ENCODE results near the gene KCNK1.

KCNK1 gene

DNA sequence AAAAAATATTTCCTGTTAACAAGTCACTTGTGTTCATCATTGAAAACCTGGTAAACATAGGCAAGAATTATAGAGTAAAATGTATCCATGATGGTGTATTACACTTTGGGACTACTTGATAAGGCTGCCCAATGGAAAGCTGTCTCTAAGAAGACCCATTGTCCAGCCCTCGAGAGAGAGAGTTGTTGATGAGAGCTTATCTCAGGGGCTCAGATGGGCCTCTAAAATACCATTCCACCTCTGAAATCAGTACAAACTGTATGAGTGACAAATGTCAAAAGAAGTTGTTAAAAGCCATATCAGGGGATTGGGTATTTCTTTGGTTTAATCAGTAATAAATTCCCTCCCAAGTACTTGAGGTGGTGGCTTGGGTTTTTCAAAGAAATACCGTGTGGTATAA lies 96.1 kb downstream of the KCNK1 start:
- Histone ChIP-seq H3K36me3 (no peaks in the 10 kb centered on the region), H3K9me3 (no peaks in the 10 kb centered on the region), H3K27me3 (no peaks in the 10 kb centered on the region), H3K4me3 (ENCODE audit: low read depth, low read length) (no peak overlapping the region), H3K4me1 (no peaks in the 10 kb centered on the region)
- TF ChIP-seq, protein P1, sequence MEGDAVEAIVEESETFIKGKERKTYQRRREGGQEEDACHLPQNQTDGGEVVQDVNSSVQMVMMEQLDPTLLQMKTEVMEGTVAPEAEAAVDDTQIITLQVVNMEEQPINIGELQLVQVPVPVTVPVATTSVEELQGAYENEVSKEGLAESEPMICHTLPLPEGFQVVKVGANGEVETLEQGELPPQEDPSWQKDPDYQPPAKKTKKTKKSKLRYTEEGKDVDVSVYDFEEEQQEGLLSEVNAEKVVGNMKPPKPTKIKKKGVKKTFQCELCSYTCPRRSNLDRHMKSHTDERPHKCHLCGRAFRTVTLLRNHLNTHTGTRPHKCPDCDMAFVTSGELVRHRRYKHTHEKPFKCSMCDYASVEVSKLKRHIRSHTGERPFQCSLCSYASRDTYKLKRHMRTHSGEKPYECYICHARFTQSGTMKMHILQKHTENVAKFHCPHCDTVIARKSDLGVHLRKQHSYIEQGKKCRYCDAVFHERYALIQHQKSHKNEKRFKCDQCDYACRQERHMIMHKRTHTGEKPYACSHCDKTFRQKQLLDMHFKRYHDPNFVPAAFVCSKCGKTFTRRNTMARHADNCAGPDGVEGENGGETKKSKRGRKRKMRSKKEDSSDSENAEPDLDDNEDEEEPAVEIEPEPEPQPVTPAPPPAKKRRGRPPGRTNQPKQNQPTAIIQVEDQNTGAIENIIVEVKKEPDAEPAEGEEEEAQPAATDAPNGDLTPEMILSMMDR (IDR thresholded peaks at IDR 0.05; ENCODE audit: low read depth, low read length): no peak
- no peak for DNase-seq

DNA sequence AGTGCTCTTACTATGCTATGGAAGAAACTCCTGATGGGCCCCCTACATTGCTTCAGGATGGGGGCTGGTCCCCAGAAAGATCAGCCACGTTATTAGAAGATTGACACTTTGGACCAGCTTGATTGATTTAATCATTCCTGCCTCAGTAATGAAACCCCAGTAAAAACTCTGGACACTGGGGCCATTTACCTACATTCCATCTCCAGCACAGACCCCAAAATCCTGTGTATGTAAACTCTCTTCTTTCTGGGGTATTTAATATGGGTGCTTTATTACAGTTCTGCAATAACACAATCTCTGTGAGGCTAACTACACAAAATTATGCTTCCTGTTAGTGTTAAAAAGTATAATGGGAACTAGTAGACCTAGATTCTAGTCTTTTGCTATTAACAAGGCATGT lies 96.6 kb downstream of the KCNK1 start:
- TF ChIP-seq, protein P1 (IDR thresholded peaks at IDR 0.05; ENCODE audit: low read depth, low read length): no peak
- Histone ChIP-seq H3K4me1 (no peaks in the 10 kb centered on the region), H3K36me3 (no peaks in the 10 kb centered on the region), H3K9me3 (no peaks in the 10 kb centered on the region), H3K27me3 (no peaks in the 10 kb centered on the region), H3K4me3 (ENCODE audit: low read depth, low read length) (no peak overlapping the region)
- no peak for DNase-seq

DNA sequence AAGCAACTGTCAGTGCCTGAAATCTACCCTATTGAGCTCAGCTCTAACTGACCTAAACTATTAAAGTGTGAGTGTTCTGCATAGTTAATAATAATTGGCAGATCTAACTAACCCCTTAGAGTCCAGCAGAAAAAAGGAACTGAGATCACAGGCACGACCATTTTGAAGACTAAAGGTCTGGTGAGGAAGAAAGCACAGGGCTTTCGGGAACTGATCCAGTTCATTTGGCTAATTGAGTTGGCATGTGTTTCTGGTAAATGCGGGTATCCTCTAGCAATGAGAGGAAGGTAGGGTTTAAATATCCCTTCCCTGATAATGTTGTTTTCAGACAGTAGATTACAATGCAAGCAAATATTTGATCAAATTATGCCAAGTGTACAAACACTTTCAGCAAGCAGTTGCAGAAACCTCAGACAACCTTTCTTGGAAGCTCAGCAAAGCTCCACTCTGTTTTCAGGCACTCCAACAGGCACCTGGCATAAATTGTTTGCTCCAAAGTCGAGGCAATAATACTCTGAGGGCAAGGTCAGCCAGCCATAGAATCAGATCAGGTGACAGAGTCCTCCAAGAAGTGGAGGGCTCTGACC lies 100.8 kb downstream of the KCNK1 start:
- H3K27me3 ChIP-seq: no peaks in the 10 kb centered on the region
- TF ChIP-seq, protein P1 (IDR thresholded peaks at IDR 0.05; ENCODE audit: low read depth, low read length): no peak
- no peaks in the 10 kb centered on the region for H3K9me3 ChIP-seq
- H3K36me3 ChIP-seq: no peaks in the 10 kb centered on the region
- H3K4me1 ChIP-seq: no peaks in the 10 kb centered on the region
- DNase-seq: no peak
- no peak overlapping the region for H3K4me3 ChIP-seq (ENCODE audit: low read depth, low read length)

- H3K27me3 ChIP-seq: no peaks in the 10 kb centered on the region
- no peaks in the 10 kb centered on the region for H3K36me3 ChIP-seq
- H3K4me1 ChIP-seq: no peaks in the 10 kb centered on the region
- no peak overlapping the region for H3K4me3 ChIP-seq (ENCODE audit: low read depth, low read length)
- no peaks in the 10 kb centered on the region for H3K9me3 ChIP-seq
- TF ChIP-seq, protein P1 (IDR thresholded peaks at IDR 0.05; ENCODE audit: low read depth, low read length): no peak
- no peak for DNase-seq
These were observed 104.2 kb downstream of the KCNK1 start for GRCh38 chr1:233718057-233718456.

GRCh38 chr1:233719655-233720341 lies 105.9 kb downstream of the KCNK1 start:
- Histone ChIP-seq H3K27me3 (no peaks in the 10 kb centered on the region), H3K4me1 (no peaks in the 10 kb centered on the region), H3K36me3 (no peaks in the 10 kb centered on the region), H3K4me3 (ENCODE audit: low read depth, low read length) (no peak overlapping the region), H3K9me3 (no peaks in the 10 kb centered on the region; the same call in 1 of the 2 replicates)
- TF ChIP-seq, protein P1 (IDR thresholded peaks at IDR 0.05; ENCODE audit: low read depth, low read length): no peak
- no peak for DNase-seq

GRCh38 chr1:233721004-233721595 lies 107.2 kb downstream of the KCNK1 start:
- H3K36me3 ChIP-seq: no peaks in the 10 kb centered on the region
- H3K4me3 ChIP-seq (ENCODE audit: low read depth, low read length): no peak overlapping the region
- TF ChIP-seq, protein P1 (IDR thresholded peaks at IDR 0.05; ENCODE audit: low read depth, low read length): no peak
- H3K9me3 ChIP-seq: no peaks in the 10 kb centered on the region; the same call in 1 of the 2 replicates
- H3K4me1 ChIP-seq: no peaks in the 10 kb centered on the region
- DNase-seq: no peak
- no peaks in the 10 kb centered on the region for H3K27me3 ChIP-seq
